Upper lobe of left lung (tissue), 4 donors: ENCODE data around the gene WNK2.

ENCODE experiments used
- EP300 ChIP-seq, 4 donors: sonication (generic); formaldehyde crosslinking; IDR thresholded peaks; one replicate each; pipeline ENCODE4 v1.5.1; 2017; ENCODE audit warnings: antibody characterized with exemption in 4 of 4, control low read depth in 2 of 4
- POLR2AphosphoS5 ChIP-seq, 2 donors: sonication (generic); formaldehyde crosslinking; IDR thresholded peaks; one replicate each; pipeline ENCODE4 v1.5.1; 2017; ENCODE audit warnings: antibody characterized with exemption in 2 of 2
- TF ChIP-seq, protein P1 (sequence below), 6 experiments: fragments of 450-650 bp in 4 of 6; fragments of 200-600 bp in 2 of 6; sonication (generic) in 2 of 6; IDR thresholded peaks; one replicate each; pipeline ENCODE4 v1.5.1; 2016 to 2019; ENCODE audit warnings: antibody characterized with exemption in 6 of 6

DNA sequence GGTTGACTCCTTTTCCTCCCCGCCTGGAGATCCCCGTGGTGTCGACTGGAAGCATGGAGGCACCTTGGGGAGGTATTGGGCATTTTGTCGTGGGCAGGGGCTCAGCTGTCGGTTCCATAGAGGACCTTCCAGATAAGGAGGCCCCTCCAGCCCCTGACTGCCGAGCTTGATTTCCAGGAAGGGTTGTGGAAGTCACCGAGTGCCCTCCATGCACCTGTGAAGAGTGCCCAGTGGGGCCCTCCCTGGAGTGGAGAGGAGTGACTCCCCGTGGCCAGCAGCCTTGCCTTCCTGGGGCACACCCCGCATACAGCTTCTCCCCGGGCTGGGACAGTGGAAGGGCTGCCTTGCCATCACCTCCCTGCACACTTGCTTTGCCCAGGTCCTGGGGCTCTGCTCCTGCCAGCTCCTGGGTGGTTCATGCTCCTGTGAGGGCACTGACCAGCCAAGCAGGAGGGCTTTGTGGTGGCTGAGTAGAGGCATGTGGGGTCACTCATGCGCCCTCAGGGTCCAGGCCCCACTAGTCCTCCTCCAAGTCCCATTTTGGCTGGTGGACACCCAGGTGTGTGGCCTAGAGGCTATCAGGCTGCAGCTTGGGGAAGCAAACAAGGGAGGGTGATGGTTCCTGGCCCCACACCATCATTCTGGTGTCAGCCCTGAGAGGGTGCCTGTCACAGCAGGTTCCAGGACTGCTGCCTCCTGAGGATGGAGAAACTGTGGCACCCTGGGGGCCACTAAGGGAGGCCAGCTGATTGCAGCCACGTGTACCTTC, 133.0 kb downstream of the WNK2 start:
- TF ChIP-seq, protein P1, sequence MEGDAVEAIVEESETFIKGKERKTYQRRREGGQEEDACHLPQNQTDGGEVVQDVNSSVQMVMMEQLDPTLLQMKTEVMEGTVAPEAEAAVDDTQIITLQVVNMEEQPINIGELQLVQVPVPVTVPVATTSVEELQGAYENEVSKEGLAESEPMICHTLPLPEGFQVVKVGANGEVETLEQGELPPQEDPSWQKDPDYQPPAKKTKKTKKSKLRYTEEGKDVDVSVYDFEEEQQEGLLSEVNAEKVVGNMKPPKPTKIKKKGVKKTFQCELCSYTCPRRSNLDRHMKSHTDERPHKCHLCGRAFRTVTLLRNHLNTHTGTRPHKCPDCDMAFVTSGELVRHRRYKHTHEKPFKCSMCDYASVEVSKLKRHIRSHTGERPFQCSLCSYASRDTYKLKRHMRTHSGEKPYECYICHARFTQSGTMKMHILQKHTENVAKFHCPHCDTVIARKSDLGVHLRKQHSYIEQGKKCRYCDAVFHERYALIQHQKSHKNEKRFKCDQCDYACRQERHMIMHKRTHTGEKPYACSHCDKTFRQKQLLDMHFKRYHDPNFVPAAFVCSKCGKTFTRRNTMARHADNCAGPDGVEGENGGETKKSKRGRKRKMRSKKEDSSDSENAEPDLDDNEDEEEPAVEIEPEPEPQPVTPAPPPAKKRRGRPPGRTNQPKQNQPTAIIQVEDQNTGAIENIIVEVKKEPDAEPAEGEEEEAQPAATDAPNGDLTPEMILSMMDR (IDR thresholded peaks at IDR 0.05), result no peak
- no peak for TF ChIP-seq EP300 (IDR thresholded peaks at IDR 0.05)
- no peak for TF ChIP-seq POLR2AphosphoS5 (IDR thresholded peaks at IDR 0.05)
